Kidney (tissue), 14 donors: ENCODE measurements around the gene BSG. TPM values are rescaled to one million over a fixed set of nuclear protein-coding genes. Genes with fewer than 3 reads are reported as not detected.

Experiments
- DNase-seq, 5 donors: peaks; one replicate each; pipeline ENCODE4 v3.0.0-alpha.2; 2013 to 2020
- FAIRE-seq: peaks from 2 replicates; lab custom pipeline; 2012; peaks lifted over from hg19 to GRCh38; lab: Jason Lieb, UNC
- H3K27ac ChIP-seq, 2 donors: one replicate each; pipeline ENCODE4 v1.7.0; 2013; ENCODE audit warnings: low read depth in 2 of 2, low read length in 2 of 2, inconsistent platforms in 1 of 2
- H3K27me3 ChIP-seq: one replicate; pipeline ENCODE4 v1.7.1; 2013; ENCODE audit warnings: low read length, inconsistent platforms; ENCODE audit not compliant: control insufficient read depth, insufficient read depth
- H3K36me3 ChIP-seq, 3 donors: one replicate each; pipeline versions ENCODE4 v1.7.0 to v1.7.1; 2013; ENCODE audit warnings: low read length in 3 of 3, control low read depth in 1 of 3, inconsistent platforms in 1 of 3; ENCODE audit not compliant: insufficient read depth in 3 of 3, control insufficient read depth in 2 of 3
- H3K4me1 ChIP-seq, 3 donors: one replicate each; pipeline versions ENCODE4 v1.7.0 to v1.7.1; 2013; ENCODE audit warnings: low read length in 3 of 3, inconsistent platforms in 1 of 3, low read depth in 1 of 3; ENCODE audit not compliant: control insufficient read depth in 2 of 3, insufficient read depth in 2 of 3
- H3K4me3 ChIP-seq, 3 donors: one replicate each; pipeline versions ENCODE4 v1.7.0 to v1.8.1; 2013; ENCODE audit warnings: low read length in 3 of 3, control low read depth in 1 of 3, inconsistent platforms in 1 of 3
- H3K9ac ChIP-seq, 3 donors: one replicate each; pipeline versions ENCODE4 v1.7.0 to v1.7.1; 2013; ENCODE audit warnings: low read length in 3 of 3, control low read depth in 1 of 3, inconsistent platforms in 1 of 3
- H3K9me3 ChIP-seq, 3 donors: one replicate each; pipeline versions ENCODE4 v1.7.0 to v1.7.1; 2013; ENCODE audit warnings: low read length in 3 of 3, control low read depth in 1 of 3, inconsistent platforms in 1 of 3; ENCODE audit not compliant: control insufficient read depth in 2 of 3, insufficient read depth in 1 of 3
- intact Hi-C: fragments of 100-400 bp; cut with DNase I; formaldehyde crosslinking; loops from one replicate; pipeline ENCODE4 v1.11.1; 2022
- polyA plus RNA-seq: library from polyadenylated mRNA; stranded (reverse); fragments of 350-450 nt; fragmentation: Illumina TruSeq; extraction: RNeasy Lipid Tissue Mini Kit (QIAGEN cat#74804); gene quantifications from one replicate; pipeline ENCODE4 v1.2.3, GENCODE V29; 2014; ENCODE audit warnings: low read depth, low replicate concordance; ENCODE audit not compliant: insufficient read depth
- total RNA-seq: library from RNA; stranded (reverse); fragmentation: NEBNext Ultra II Directional; extraction: Animal tissue kit (Norgen Biotek cat#: 25700); gene quantifications from one replicate; pipeline ENCODE4 v1.2.1, GENCODE V29; 2021
- TF ChIP-seq, protein P1 (sequence below): IDR thresholded peaks from 3 replicates; pipeline ENCODE4 v1.5.1; 2012; ENCODE audit warnings: mild to moderate bottlenecking, moderate library complexity, borderline replicate concordance; ENCODE audit not compliant: insufficient read depth; ENCODE audit errors: extremely low read depth
- donor health status: control.
- donor health status: control.
- donor health status: control.
- donor health status: control.
- donor health status: control.
- donor health status: DM: yes; HTN: yes; CAD: no.
- donor health status: Normal renal cell carcinoma (clear cell type).

Gene BSG
- total and polyA plus RNA-seq, 2 donors from 2014 or later = 554 to 984 TPM

DNA sequence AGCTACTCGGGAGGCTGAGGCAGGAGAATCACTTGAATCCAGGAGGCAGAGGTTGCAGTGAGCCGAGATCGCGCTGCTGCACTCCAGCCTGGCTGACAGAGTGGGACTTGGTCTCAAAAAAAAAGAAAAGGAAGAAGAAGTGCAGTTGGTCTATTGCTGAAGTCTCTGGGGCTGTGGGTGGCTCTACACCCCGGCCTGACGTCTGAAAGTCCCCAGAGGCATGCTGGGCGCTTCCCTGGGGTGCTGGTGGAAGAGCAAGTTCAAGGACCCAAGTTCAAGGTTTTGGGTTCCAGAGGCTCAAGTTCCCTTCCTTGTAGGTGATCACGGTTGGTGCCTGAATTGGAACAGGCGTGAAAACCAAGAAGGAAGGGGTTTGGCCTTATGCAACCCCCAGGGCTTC lies 21.1 kb downstream of the BSG start:
- Histone ChIP-seq H3K27ac (no peak overlapping the region), H3K27me3 (no peaks in the 10 kb centered on the region), H3K9me3 (no peaks in the 10 kb centered on the region), H3K9ac (no peak overlapping the region), H3K4me3 (no peak overlapping the region), H3K4me1 (peaks cover 0 to 2% (median 0%) of the 10 kb centered on the region in 3 donors), H3K36me3 (no peaks in the 10 kb centered on the region)
- TF ChIP-seq, protein P1, sequence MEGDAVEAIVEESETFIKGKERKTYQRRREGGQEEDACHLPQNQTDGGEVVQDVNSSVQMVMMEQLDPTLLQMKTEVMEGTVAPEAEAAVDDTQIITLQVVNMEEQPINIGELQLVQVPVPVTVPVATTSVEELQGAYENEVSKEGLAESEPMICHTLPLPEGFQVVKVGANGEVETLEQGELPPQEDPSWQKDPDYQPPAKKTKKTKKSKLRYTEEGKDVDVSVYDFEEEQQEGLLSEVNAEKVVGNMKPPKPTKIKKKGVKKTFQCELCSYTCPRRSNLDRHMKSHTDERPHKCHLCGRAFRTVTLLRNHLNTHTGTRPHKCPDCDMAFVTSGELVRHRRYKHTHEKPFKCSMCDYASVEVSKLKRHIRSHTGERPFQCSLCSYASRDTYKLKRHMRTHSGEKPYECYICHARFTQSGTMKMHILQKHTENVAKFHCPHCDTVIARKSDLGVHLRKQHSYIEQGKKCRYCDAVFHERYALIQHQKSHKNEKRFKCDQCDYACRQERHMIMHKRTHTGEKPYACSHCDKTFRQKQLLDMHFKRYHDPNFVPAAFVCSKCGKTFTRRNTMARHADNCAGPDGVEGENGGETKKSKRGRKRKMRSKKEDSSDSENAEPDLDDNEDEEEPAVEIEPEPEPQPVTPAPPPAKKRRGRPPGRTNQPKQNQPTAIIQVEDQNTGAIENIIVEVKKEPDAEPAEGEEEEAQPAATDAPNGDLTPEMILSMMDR = no peak
- intact Hi-C loops = no loop called here
- FAIRE-seq = no peak
- no peak for DNase-seq

GRCh38 chr19:594265-594870 lies 22.0 kb downstream of the BSG start:
- TF ChIP-seq, protein P1 = no peak
- no peaks in the 10 kb centered on the region for H3K27me3 ChIP-seq
- no peaks in the 10 kb centered on the region for H3K9me3 ChIP-seq
- intact Hi-C loops = no loop called here
- no peak overlapping the region for H3K4me3 ChIP-seq
- H3K27ac ChIP-seq = no peak overlapping the region
- no peak for DNase-seq
- no peak for FAIRE-seq
- H3K9ac ChIP-seq = no peak overlapping the region
- no peaks in the 10 kb centered on the region for H3K36me3 ChIP-seq
- H3K4me1 ChIP-seq = no peaks in the 10 kb centered on the region

- H3K9ac ChIP-seq = no peak overlapping the region
- no peaks in the 10 kb centered on the region for H3K27me3 ChIP-seq
- H3K36me3 ChIP-seq = no peaks in the 10 kb centered on the region
- no peak overlapping the region for H3K27ac ChIP-seq
- TF ChIP-seq, protein P1 = no peak
- H3K4me3 ChIP-seq = no peak overlapping the region
- intact Hi-C loops = no loop called here
- DNase-seq = no peak
- FAIRE-seq = no peak
- H3K9me3 ChIP-seq = no peaks in the 10 kb centered on the region
- no peaks in the 10 kb centered on the region for H3K4me1 ChIP-seq
These were observed 23.2 kb downstream of the BSG start for GRCh38 chr19:595326-596262.
